Rectal smooth muscle tissue (tissue), 1 donor: ENCODE measurements around the gene MTHFR.

ENCODE experiments used
- H3K27ac ChIP-seq: one replicate; pipeline ENCODE4 v1.7.0; 2013; ENCODE audit warnings: low read depth, low read length, inconsistent platforms
- H3K27me3 ChIP-seq: one replicate; pipeline ENCODE4 v1.7.0; 2013; ENCODE audit warnings: low read length; ENCODE audit not compliant: control insufficient read depth, insufficient read depth
- H3K36me3 ChIP-seq: one replicate; pipeline ENCODE4 v1.7.0; 2013; ENCODE audit warnings: low read length; ENCODE audit not compliant: control insufficient read depth, insufficient read depth
- H3K4me1 ChIP-seq: one replicate; pipeline ENCODE4 v1.7.0; 2013; ENCODE audit warnings: low read length; ENCODE audit not compliant: control insufficient read depth, insufficient read depth
- H3K4me3 ChIP-seq: one replicate; pipeline ENCODE4 v1.7.0; 2013; ENCODE audit warnings: low read length
- H3K9ac ChIP-seq: one replicate; pipeline ENCODE4 v1.7.0; 2013; ENCODE audit warnings: low read length

The MTHFR gene

DNA sequence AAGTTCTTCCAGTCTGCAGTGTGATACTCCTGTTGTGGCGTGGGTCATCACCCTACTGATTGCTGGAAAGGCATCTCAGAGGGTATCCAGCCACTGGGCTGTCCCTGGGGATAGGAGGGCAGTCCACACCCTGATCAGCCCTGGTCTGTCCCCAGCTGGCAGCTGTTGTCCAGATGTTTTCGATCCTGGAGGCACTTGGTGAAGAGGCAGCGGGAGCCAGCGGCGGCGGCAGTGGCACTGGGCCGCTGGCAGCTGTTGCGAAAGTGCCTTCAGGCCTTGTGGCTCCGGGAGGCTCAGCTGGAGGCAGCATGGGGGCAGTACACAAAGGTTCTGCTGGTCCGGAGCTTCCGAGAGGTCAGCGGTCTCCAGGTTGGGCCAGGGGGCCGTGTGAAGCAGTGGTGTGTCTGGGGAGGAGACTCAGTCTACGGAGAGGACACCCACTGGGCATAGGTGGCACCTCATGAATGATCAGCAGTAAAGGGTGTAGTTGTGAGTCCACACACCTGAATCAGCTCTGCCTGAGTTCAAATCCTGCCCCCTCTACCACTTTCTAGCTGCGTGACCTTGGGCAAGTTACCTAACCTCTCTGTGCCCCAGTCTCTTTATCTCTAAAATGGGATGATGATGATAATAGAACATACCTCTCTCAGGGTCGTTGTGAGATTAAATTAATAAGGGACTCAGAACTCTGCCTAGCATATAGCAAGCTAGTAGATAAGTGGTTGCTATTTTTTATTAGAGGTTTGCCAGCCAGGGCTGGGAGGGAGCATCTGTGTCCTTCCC lies 37.7 kb downstream of the MTHFR start:
- no peak overlapping the region for H3K9ac ChIP-seq
- H3K36me3 ChIP-seq: no peaks in the 10 kb centered on the region
- H3K4me1 ChIP-seq: no peaks in the 10 kb centered on the region
- no peaks in the 10 kb centered on the region for H3K27me3 ChIP-seq
- no peak overlapping the region for H3K4me3 ChIP-seq
- no peak overlapping the region for H3K27ac ChIP-seq

GRCh38 chr1:11766429-11766776 lies 39.4 kb downstream of the MTHFR start:
- Histone ChIP-seq H3K27ac (no peak overlapping the region), H3K4me1 (no peaks in the 10 kb centered on the region), H3K36me3 (no peaks in the 10 kb centered on the region), H3K9ac (no peak overlapping the region), H3K27me3 (peaks cover 3% of the 10 kb centered on the region), H3K4me3 (no peak overlapping the region)

GRCh38 chr1:11765661-11766428 lies 39.9 kb downstream of the MTHFR start:
- Histone ChIP-seq H3K9ac (no peak overlapping the region), H3K27ac (no peak overlapping the region), H3K4me1 (no peaks in the 10 kb centered on the region), H3K36me3 (no peaks in the 10 kb centered on the region), H3K27me3 (peaks cover 3% of the 10 kb centered on the region), H3K4me3 (no peak overlapping the region)

DNA sequence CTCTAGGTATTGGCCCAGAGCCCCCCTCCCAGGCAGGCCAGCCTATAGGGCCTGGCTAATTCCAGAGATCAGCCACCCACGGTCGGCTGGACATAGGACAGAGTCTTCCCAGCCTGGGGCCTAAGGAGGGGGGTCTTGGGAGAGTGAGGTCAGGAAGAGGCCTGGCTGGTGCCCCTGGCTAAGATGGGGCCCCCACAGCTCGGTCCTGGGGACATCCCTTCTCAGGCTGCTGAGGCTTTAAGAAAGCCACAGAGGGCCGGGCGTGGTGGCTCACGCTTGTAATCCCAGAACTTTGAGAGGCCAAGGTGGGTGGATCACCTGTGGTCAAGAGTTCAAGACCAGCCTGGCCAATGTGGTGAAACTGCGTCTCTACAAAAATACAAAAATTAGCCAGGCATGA lies 41.2 kb downstream of the MTHFR start:
- no peak overlapping the region for H3K4me3 ChIP-seq
- no peaks in the 10 kb centered on the region for H3K36me3 ChIP-seq
- H3K27me3 ChIP-seq: peaks cover 3% of the 10 kb centered on the region
- no peak overlapping the region for H3K9ac ChIP-seq
- H3K27ac ChIP-seq: no peak overlapping the region
- no peaks in the 10 kb centered on the region for H3K4me1 ChIP-seq

GRCh38 chr1:11764115-11764514 lies 41.6 kb downstream of the MTHFR start:
- H3K27ac ChIP-seq: no peak overlapping the region
- no peaks in the 10 kb centered on the region for H3K4me1 ChIP-seq
- H3K36me3 ChIP-seq: no peaks in the 10 kb centered on the region
- peaks cover 3% of the 10 kb centered on the region for H3K27me3 ChIP-seq
- no peak overlapping the region for H3K9ac ChIP-seq
- H3K4me3 ChIP-seq: no peak overlapping the region

DNA sequence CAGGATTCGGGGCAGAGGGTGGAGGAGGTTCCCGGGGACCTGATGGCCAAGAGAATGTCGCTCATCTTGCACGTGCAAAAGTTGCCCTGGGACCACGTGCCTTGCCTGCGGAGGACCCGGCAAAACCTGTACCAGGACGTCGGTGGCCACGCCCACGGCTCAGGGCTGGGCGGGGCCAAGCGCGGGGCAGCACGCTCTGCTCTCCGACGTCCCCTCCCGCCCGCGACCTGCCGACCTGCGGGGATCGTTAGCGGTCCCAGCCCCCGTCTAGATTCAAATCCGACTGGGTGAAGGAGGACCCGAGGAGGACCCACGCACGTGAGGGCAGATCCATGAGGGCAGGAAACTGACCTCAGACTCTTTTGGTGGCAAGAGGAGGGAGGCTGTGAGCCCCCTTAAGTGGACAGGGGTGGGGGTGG lies 43.8 kb downstream of the MTHFR start, which contains the start of gene C1orf167:
C1orf167 (plus strand) TSS at position 206 of the 419 bp plus-strand sequence. CDS start 2,208 bp downstream, outside the sequence.
- Histone ChIP-seq H3K36me3 (no peaks in the 10 kb centered on the region), H3K4me1 (no peaks in the 10 kb centered on the region), H3K4me3 (no peak within 1 kb of the TSS)

DNA sequence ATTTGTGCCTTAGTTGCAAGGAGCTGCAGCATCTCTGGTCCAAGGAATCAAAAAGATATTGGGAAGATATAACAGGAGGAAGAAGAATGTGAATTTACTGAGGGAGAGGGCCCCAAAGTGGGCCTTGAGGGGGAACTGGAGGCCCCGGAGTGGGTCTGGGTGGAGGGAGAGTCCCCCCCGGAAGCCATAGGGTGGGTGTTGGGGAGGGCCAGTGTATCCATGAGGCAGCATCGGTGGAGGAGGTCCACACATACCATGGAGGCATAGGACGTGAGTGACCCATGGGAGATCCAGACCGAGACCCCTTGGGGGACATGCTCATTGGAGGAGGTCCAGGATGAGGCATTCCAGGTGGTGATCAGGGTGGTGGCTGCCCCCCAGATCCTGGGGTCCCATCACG lies 44.5 kb downstream of the MTHFR start:
- no peak overlapping the region for H3K4me3 ChIP-seq
- no peak overlapping the region for H3K27ac ChIP-seq
- H3K36me3 ChIP-seq: no peaks in the 10 kb centered on the region
- H3K27me3 ChIP-seq: peaks cover 3% of the 10 kb centered on the region
- no peak overlapping the region for H3K9ac ChIP-seq
- H3K4me1 ChIP-seq: no peaks in the 10 kb centered on the region

More for the DNA sequence above, 43.8 kb downstream of the MTHFR start, which contains the start of gene C1orf167:
- Histone ChIP-seq H3K9ac (no peak within 1 kb of the TSS), H3K27ac (no peak within 1 kb of the TSS), H3K27me3 (peaks cover 3% of the 10 kb centered on the region)

DNA sequence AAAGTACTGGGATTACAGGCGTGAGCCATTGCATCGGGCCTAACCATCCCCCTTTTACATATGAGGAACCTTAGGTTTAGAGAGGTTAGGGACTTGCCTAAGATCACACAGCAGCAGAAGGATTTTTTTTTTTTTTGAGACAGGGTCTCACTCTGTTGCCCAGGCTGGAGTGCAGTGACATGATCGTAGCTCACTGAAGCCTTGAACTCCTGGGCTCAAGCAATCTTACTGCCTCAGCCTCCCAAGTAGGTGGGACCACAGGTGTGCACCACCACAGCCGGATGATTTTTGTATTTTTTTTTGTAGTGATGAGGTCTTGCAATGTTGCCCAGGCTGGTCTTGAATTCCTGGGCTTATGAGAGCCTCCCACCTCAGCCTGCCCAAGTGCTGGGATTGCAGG lies 46.0 kb downstream of the MTHFR start:
- H3K27ac ChIP-seq: no peak overlapping the region
- peaks cover 3% of the 10 kb centered on the region for H3K27me3 ChIP-seq
- H3K36me3 ChIP-seq: no peaks in the 10 kb centered on the region
- H3K4me1 ChIP-seq: no peaks in the 10 kb centered on the region
- H3K4me3 ChIP-seq: no peak overlapping the region
- H3K9ac ChIP-seq: no peak overlapping the region

DNA sequence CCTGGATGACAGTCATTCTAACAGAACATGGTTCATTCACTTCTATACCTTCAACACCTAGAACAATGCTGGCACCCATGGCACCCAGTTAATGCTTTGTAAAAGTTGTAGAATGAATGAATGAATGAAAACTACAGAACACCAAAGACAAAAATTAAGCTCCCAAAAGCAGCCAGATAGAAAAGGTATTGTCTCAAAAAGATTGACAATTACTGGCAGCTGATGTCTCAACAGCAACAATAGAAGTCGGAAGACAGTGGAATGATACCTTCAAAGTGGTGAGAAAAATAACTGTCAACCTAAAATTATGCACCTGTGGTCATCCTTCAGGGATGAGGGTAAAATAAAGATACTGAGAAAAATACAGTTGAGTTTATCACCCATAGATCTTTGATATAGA lies 48.7 kb downstream of the MTHFR start:
- Histone ChIP-seq H3K27ac (no peak overlapping the region), H3K4me3 (no peak overlapping the region), H3K4me1 (no peaks in the 10 kb centered on the region), H3K36me3 (no peaks in the 10 kb centered on the region), H3K9ac (no peak overlapping the region), H3K27me3 (peaks cover 3% of the 10 kb centered on the region)

GRCh38 chr1:11753555-11754208 lies 52.1 kb downstream of the MTHFR start:
- H3K27ac ChIP-seq: no peak overlapping the region
- H3K9ac ChIP-seq: no peak overlapping the region
- no peak overlapping the region for H3K4me3 ChIP-seq
- no peaks in the 10 kb centered on the region for H3K27me3 ChIP-seq
- H3K36me3 ChIP-seq: no peaks in the 10 kb centered on the region
- no peaks in the 10 kb centered on the region for H3K4me1 ChIP-seq

- Histone ChIP-seq H3K9ac (no peak overlapping the region), H3K36me3 (peaks cover 2% of the 10 kb centered on the region), H3K27me3 (no peaks in the 10 kb centered on the region), H3K4me3 (no peak overlapping the region), H3K27ac (no peak overlapping the region), H3K4me1 (no peaks in the 10 kb centered on the region)
Observed at GRCh38 chr1:11752359-11753088, 53.2 kb downstream of the MTHFR start.

DNA sequence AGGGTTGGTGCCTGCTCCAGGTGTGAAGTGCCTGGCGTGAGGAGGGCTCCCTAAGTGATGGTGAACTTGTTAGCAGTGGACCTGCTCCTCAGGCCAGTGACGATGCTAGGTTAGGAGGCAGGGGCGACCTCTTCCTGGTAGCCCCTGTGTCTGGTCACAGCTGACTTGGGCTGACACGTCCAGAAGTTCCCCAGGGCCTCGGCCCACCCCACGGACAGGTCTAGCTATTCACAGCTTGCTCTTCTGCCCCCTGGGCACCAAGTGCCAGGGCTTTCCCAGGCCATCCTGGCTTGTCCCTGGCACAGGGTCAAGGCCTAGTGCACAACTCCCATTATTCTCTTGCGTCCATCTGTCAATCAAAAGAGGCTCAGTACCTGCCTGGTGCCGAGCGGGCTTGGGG lies 54.7 kb downstream of the MTHFR start:
- peaks cover 8% of the 10 kb centered on the region for H3K36me3 ChIP-seq
- no peaks in the 10 kb centered on the region for H3K27me3 ChIP-seq
- no peak overlapping the region for H3K4me3 ChIP-seq
- no peak overlapping the region for H3K9ac ChIP-seq
- no peaks in the 10 kb centered on the region for H3K4me1 ChIP-seq
- no peak overlapping the region for H3K27ac ChIP-seq
